H54 (cell line): ENCODE data around the gene PSMB5.

ENCODE experiments used
- DNase-seq: peaks from one replicate; pipeline ENCODE4 v3.0.0; 2011; ENCODE audit warnings: low spot score, mixed read lengths; ENCODE audit not compliant: insufficient read length
- FAIRE-seq: peaks from 3 replicates; lab custom pipeline; 2011; peaks lifted over from hg19 to GRCh38; lab: Jason Lieb, UNC
- POLR2A ChIP-seq: IDR thresholded peaks from 2 replicates; pipeline ENCODE4 v1.6.1; 2011; ENCODE audit warnings: low read depth, mild to moderate bottlenecking, low read length

The PSMB5 gene

DNA sequence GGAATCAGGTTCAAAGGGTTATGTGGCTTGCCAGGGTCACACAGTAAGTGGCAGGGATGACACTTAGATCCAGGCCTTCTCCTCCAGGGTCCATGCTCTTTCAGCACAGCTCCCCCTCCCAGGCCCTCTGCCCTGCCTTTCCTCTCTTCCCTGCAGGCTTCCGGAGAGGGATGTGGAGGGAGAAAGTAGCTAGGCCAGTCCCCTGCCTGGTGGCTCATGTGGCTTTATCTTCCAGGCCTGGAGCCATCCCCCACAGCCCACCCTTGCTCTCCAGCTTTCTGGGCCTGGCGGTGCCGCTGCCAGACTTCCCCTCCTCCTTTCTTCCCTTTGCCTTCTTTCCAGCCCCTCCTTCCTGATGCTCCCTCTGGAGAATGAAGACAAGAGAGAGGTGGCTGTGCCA lies 9.1 kb upstream of the PSMB5 start:
- DNase-seq (no peak), FAIRE-seq (no peak)
- no peak for TF ChIP-seq POLR2A

DNA sequence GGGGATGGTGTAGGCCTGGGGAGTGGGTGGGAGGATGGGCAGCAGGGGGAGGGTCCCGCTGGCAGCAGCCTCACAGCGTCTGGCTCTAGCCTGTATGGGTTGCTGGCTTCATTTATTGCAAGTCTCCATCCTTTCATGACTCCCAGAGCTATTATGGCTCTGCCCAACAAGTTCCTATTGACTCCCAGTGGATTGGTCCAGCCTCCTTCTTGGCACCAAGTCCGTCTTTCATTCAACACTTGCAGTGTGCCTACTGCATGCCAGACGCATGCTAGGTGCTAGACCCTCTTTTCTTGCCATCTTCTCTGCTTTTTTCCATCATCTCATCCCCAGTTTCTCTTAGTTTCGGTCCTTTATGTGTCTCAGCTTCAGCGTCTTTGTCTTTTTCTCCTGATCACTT lies 8.4 kb upstream of the PSMB5 start:
- DNase-seq: no peak

DNA sequence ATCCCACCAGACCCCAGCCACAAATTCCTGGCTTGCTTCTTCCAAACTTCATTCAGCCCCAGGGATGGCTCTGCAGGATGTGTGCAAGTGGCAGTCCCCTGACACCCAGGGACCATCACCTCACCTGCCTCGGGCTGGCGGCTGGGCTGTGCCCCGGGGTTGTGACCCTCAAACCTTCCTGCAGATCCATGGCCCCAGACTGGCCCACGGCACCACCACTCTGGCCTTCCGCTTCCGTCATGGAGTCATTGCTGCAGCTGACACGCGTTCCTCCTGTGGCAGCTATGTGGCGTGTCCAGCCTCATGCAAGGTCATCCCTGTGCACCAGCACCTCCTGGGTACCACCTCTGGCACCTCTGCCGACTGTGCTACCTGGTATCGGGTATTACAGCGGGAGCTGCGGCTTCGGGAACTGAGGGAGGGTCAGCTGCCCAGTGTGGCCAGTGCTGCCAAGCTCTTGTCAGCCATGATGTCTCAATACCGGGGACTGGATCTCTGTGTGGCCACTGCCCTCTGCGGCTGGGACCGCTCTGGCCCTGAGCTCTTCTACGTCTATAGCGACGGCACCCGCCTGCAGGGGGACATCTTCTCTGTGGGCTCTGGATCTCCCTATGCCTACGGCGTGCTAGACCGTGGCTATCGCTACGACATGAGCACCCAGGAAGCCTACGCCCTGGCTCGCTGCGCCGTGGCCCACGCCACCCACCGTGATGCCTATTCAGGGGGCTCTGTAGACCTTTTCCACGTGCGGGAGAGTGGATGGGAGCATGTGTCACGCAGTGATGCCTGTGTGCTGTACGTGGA lies 7.7 kb upstream of the PSMB5 start, which contains the start of gene PSMB11:
TSS of gene PSMB11 (plus strand) at position 51 of the 804 bp plus-strand sequence. CDS start at position 65, 14 bp downstream.
- no peak for DNase-seq
- no peak for FAIRE-seq
- no peak for TF ChIP-seq POLR2A

More for the DNA sequence above, 8.4 kb upstream of the PSMB5 start:
- no peak for TF ChIP-seq POLR2A
- FAIRE-seq: no peak

DNA sequence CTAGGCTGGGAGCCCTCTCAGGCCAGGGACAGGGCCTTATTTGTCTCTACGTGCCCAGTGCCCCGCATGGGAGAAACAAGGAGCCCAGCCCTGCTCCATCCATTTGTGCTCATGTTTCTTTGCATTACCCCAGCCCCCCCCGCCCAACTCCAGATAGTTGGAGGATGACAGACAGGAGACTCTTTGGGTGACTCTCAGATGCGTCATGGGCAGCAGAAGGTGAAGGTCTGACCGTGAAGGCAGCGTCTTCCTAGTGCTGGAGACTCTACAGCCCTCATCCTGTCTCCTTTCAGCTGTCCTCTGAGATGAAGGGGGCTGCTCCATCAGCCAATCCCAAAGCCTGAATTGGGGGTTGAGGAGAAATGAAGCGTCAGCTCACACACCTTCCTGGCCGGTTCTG lies 7.0 kb upstream of the PSMB5 start:
- no peak for TF ChIP-seq POLR2A
- FAIRE-seq: no peak
- DNase-seq: no peak

DNA sequence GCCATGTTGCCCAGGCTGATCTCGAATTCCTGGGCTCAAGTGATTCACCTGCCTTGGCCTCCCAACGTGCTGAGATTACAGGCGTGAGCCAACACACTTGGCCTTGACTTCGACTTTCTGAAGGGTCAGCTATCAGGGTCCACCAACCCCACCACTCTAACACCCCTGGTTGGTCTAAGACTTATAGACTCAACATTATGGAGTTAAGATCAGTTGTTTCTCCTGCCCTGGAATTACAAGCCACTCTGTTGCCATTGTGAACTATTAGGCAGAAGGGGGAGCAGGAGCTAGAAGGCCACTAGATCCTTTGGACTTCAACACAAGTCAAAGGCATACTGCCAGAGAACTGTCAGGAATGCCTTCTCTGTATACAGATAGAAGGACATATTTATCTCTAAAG lies 5.4 kb upstream of the PSMB5 start:
- TF ChIP-seq POLR2A: no peak
- DNase-seq (no peak), FAIRE-seq (no peak)

DNA sequence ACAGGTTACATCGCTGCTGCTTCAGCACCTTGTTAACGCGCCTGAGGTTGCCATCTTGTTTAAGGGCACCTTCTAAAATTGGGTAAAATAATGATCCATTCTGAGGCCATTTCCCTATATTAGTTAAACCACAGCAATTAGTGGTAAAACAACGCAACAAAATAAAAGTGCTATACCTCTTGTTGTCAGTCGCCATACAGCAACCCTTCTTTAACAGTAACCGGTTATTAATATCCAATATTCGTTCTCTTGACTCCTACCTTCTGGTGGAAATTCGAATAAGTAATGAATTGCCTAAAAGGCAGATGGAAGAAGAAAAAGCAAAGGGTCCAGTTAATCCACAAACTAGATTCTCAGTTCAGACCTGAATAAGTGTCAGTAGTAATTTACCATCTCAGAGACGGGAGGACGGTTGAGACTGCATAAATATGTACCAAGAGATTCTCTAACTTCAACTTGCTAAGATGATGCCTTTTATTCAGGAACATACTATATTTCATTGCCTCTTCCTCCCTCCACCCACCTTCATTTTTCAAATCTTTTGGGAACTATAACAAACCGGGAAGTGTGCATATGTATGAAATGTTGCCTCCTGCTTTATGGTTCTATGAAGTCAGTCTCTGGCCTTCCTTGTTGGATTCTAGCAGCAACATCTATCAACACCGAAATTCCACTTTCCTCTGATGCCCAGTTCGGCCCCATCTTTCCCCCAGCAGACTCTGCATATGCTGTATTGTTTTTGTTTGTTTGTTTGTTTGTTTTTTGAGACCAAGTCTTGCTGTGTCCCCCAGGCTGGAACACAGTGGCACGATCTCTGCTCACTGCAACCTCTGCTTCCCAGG lies 824 bp upstream of the PSMB5 start:
- no peak for TF ChIP-seq POLR2A
- DNase-seq: no peak
- no peak for FAIRE-seq

DNA sequence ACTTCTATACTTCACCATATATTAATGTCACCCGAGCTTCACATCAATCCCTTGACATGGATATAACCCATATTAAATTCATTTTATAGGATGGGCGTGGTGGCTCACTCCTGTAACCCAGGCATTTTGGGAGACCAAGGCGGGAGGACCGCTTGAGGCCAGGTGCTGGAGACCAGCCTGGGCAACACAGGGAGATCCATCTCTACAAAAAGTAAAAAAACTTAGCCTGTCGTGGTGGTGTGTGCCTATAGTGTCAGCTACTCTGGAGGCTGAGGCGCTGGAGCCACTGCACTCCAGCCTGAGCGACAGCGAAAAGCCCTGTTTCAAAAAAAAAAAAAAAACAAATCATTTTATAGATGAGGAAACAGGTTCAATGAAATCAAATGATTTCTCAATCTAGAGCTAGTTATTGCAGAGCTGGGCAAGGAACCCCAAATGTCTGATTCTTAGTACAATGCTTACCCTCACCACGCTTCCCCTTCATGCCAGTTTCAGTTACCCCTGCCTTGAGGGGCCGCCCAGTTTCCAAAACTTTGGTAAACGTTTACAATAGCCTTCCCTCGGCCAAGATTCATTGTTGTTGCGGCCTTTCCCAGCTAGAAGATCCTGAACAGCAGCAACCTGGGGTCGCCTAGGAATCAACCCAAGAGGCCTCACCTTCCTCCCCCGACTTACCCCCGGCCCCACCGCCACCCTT lies 751 bp downstream of the PSMB5 start:
- FAIRE-seq: no peak
- no peak for TF ChIP-seq POLR2A
- DNase-seq: no peak

DNA sequence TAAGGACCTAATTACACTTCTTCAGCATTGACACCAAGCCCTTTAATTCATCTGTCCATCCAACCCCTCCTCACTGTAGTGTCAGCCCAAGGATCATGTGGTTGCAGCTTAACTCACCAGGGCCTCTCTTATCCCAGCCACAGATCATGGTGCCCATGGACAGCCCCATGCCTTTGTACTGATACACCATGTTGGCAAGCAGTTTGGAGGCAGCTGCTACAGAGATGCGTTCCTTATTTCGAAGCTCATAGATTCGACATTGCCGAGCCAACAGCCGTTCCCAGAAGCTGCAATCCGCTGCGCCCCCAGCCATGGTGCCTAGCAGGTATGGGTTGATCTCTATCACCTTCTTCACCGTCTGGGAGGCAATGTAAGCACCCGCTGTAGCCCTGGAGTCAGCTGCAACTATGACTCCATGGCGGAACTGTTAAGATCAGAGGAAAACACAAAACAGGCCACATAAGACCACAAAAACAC lies 1.4 kb downstream of the PSMB5 start:
- DNase-seq: no peak
- TF ChIP-seq POLR2A: no peak
- FAIRE-seq: no peak

DNA sequence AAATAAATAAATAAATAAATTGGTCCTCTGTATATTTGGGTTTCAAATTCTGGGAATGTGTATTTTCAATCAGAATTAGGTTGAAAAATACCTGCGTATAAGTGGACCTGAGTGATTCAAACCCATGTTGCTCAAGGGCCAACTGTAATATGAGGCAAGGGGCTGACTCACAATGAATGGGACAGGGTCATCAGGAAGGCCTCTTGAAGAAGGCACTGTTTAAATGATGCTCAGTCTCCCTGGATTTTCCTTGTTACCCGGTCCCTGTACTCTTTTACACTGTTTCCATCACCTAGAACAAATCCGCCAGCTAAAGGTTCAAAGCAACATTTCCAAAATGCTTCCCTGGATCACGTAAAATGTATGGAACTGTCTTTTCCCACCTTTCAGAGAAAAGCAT lies 3.8 kb downstream of the PSMB5 start:
- FAIRE-seq: no peak
- TF ChIP-seq POLR2A: no peak
- no peak for DNase-seq

DNA sequence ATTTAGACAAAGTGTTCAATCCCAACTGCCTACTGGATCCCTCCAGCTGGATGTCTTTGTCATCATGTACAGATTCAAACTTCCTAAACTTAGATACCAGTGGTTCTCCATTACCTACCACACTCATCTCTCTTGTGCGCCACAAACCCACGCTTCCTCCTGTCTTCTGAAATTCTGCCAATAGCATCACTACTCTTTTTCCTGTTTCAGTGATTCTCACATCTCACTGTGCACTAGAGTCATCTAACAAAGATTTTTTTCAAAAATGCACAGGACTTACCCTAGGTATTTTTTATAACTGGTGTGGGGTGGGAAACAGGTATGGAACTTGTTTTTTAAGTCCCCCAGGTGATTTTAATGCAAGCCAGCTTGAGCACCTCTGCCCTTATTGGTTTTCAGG lies 5.9 kb downstream of the PSMB5 start:
- DNase-seq (no peak), FAIRE-seq (no peak)
- TF ChIP-seq POLR2A: no peak

DNA sequence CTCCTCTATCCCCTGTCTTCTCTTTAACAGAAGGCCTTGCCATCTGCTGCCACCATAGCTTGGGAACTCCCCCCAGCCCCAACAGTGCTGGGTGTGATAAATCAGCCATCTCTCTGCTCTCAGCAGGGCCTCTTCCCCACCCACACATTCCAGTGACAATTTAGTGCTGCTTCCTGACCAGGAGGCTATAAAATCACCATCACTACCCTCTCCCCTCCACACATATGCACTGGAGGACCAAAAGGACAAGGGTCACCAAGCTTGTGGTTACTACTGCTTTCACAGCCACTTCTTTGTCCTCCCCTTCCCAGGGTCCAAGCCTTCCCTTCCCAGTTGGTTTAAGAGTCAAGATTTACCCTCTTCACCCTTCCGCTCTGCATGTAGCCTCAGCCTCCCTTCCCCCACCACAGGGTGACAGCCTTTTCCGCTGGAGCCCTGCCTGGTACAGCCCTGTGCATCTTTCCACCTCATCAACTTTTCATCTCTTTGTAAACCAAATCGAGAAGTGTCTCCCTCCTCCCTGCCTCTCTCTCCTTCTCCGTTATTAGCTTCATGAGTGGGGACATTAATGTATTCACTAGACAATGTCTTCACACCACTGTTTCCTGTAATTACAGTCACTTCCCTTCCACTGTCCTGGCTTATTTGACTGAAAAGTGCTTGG lies 9.4 kb downstream of the PSMB5 start:
- no peak for TF ChIP-seq POLR2A
- no peak for FAIRE-seq
- DNase-seq: no peak

DNA sequence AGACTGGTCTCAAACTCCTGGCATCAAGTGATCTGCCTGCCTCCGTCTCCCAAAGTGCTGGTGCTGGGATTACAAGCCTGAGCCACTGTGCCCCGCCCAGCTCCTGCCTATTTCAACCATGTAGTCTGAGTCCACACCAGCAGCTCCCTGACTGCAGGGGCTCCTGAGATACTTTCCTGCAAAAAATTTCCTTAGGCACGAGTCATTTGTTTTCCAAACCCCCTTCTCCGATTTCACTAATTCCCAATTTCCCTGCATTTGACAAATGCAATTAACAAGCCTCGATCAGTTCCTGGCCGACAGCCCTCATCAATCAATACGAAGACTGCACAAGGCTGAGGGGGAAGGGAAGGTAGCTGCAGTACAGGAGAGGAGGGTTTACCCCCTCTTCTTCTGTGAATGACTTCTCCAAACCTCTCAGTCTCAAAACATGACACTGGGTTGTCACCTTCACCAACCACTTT lies 10.1 kb downstream of the PSMB5 start:
- FAIRE-seq: no peak
- TF ChIP-seq POLR2A: no peak
- DNase-seq: no peak

DNA sequence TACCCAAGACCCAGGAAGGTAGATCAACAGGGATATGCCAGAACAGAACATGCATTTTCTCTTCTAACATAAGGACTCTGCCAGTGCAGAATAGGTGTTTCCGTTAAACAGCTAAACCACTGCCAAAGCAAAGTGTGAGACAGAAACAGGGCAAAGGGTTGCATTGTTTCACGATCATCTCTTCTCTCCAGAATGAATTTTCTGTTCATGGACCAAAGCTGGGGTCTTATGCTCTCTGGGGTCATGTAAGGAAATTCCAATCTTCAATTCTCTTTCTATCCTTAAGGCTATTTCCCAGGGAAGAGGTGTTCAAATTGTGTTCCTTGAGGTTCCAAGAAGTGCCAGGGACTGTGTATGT lies 10.9 kb downstream of the PSMB5 start:
- no peak for TF ChIP-seq POLR2A
- DNase-seq: no peak
- no peak for FAIRE-seq
